K562 (cell line): ENCODE measurements around the gene FCSK. TPM values are rescaled to one million over a fixed set of nuclear protein-coding genes. Genes with fewer than 3 reads are reported as not detected.

Experiments used
- ATAC-seq: fragments of 200-7000 bp; cut with Tn5 transposase; 3 replicates; pipeline ENCODE4 v1.9.1; 2020; ENCODE audit warnings: moderate library complexity
- BruUV-seq: library from RNA; stranded (reverse); fragments of 400-500 nt; replicated peaks from 2 replicates; lab custom pipeline; 2021; lab: Mats Ljungman, UMichigan
- CTCF ChIA-PET: fragments of 300-600 bp; formaldehyde crosslinking; extraction: SDS; loops from one replicate; lab custom pipeline; 2021; ENCODE audit warnings: low intra/inter-chr PET ratio; lab: Yijun Ruan, JAX
- POLR2A ChIA-PET: fragments of 300-600, 350-650 bp; sonication (Branson Sonifier 250); formaldehyde crosslinking; extraction: SDS; loops from one replicate; lab custom pipeline; 2021; ENCODE audit warnings: antibody characterized with exemption, inconsistent platforms; lab: Yijun Ruan, JAX
- DNase-seq, 4 experiments: peaks; one replicate each; pipeline versions ENCODE4 v3.0.0 to v3.0.0-alpha.2; 2011 to 2018; ENCODE audit warnings: low spot score in 3 of 4, mixed read lengths in 3 of 4; ENCODE audit errors: extremely low read depth in 1 of 4
- FAIRE-seq: peaks from 2 replicates; lab custom pipeline; 2011; peaks lifted over from hg19 to GRCh38; lab: Jason Lieb, UNC
- H2AFZ ChIP-seq: 2 replicates; pipeline ENCODE4 v1.6.0; 2011; ENCODE audit warnings: low read depth, low read length, control low read depth, inconsistent platforms
- H3K27ac ChIP-seq: fragments of 200-600 bp; 3 replicates; pipeline ENCODE4 v1.8.0; 2011; ENCODE audit warnings: low read depth, mild to moderate bottlenecking, control low read depth, inconsistent platforms, low read length, moderate library complexity, mixed read lengths; ENCODE audit errors: extremely low read depth
- H3K27me3 ChIP-seq, 2 experiments: fragments of 300-600 bp in 1 of 2; 2 replicates in 1 of 2; 3 replicates in 1 of 2; pipeline versions ENCODE4 v1.6.0 to v1.8.0; 2011; ENCODE audit warnings: inconsistent platforms in 2 of 2, low read length in 2 of 2, mild to moderate bottlenecking in 1 of 2, mixed read lengths in 1 of 2, moderate library complexity in 1 of 2; ENCODE audit not compliant: control insufficient read depth in 2 of 2, insufficient read depth in 2 of 2
- H3K36me3 ChIP-seq: fragments of 300-600 bp; 3 replicates; pipeline ENCODE4 v1.8.0; 2011; ENCODE audit warnings: mild to moderate bottlenecking, low read length, inconsistent platforms; ENCODE audit not compliant: control insufficient read depth, insufficient read depth
- H3K4me1 ChIP-seq, 2 experiments: fragments of 200-600 bp in 1 of 2; replicated peaks in 1 of 2; 2 replicates in 1 of 2; 3 replicates in 1 of 2; pipeline versions ENCODE4 v1.5.1 to v1.8.0; 2011; ENCODE audit warnings: inconsistent platforms in 2 of 2, low read length in 2 of 2, mild to moderate bottlenecking in 1 of 2, mixed read lengths in 1 of 2, moderate library complexity in 1 of 2; ENCODE audit not compliant: control insufficient read depth in 2 of 2, insufficient read depth in 2 of 2
- H3K4me2 ChIP-seq: 2 replicates; pipeline ENCODE4 v1.6.1; 2011; ENCODE audit warnings: low read length, control low read depth, inconsistent platforms, mixed read lengths; ENCODE audit not compliant: insufficient read depth
- H3K4me3 ChIP-seq: fragments of 200-600 bp; sonication (generic), shearing (Covaris generic); 2 replicates; pipeline ENCODE4 v1.5.1; 2016; ENCODE audit warnings: control low read depth, inconsistent platforms
- H3K79me2 ChIP-seq: fragments of 200-600 bp; 3 replicates; pipeline ENCODE4 v1.8.0; 2011; ENCODE audit warnings: low read length, inconsistent platforms; ENCODE audit not compliant: control insufficient read depth, insufficient read depth
- H3K9ac ChIP-seq, 2 experiments: 2 replicates each; pipeline versions ENCODE4 v1.6.0 to v1.6.1; 2011; ENCODE audit warnings: low read depth in 2 of 2, low read length in 2 of 2, control low read depth in 1 of 2, inconsistent platforms in 1 of 2, mild to moderate bottlenecking in 1 of 2, mixed read lengths in 1 of 2; ENCODE audit not compliant: insufficient read depth in 1 of 2
- H3K9me1 ChIP-seq: one replicate; pipeline ENCODE4 v1.6.0; 2011; ENCODE audit warnings: inconsistent platforms, mild to moderate bottlenecking, low read length, moderate library complexity; ENCODE audit not compliant: control insufficient read depth, insufficient read depth
- H3K9me3 ChIP-seq: replicated peaks from 2 replicates; pipeline ENCODE4 v1.5.1; 2011; ENCODE audit warnings: low read depth, low read length, inconsistent platforms; ENCODE audit not compliant: control insufficient read depth, insufficient read depth
- H4K20me1 ChIP-seq: replicated peaks from 2 replicates; pipeline ENCODE4 v1.6.1; 2011; ENCODE audit warnings: low read length, inconsistent platforms, mixed read lengths; ENCODE audit not compliant: control insufficient read depth, insufficient read depth
- BMI1 ChIP-seq: fragments of 150-350 bp; IDR thresholded peaks from 2 replicates; pipeline ENCODE4 v1.6.1; 2014; ENCODE audit warnings: low read length
- FOXJ3 ChIP-seq: sonication (generic); formaldehyde crosslinking; IDR thresholded peaks from 2 replicates; pipeline ENCODE4 v1.4.0; 2020; ENCODE audit warnings: mild to moderate bottlenecking, missing genetic modification reagents
- RHOXF2B ChIP-seq: fragments of 250-450 bp; sonication (Bioruptor Pico); conservative IDR thresholded peaks from 2 replicates; pipeline ENCODE4 v1.5.1; 2021
- ZNF165 ChIP-seq: fragments of 250-450 bp; sonication (Bioruptor Pico); IDR thresholded peaks from 2 replicates; pipeline ENCODE4 v1.4.0; 2020; ENCODE audit warnings: borderline replicate concordance
- ZNF57 ChIP-seq: fragments of 450-650 bp; formaldehyde crosslinking; IDR thresholded peaks from 2 replicates; pipeline ENCODE4 v1.4.0; 2020; ENCODE audit warnings: mild to moderate bottlenecking, moderate library complexity
- WGBS: fragments of 100-300 bp; shearing (Covaris generic); methylation state at CpG from one replicate; pipeline ENCODE4 v1.1.6; 2016; ENCODE audit warnings: low coverage, mixed read lengths; ENCODE audit not compliant: insufficient coverage; ENCODE audit errors: missing lambda C conversion rate; 5-methylcytosine and 5-hydroxymethylcytosine counted together
- in situ Hi-C: fragments of 300-500 bp; cut with MboI; formaldehyde crosslinking; loops from 4 replicates; pipeline ENCODE4 v1.15.0; 2018; ENCODE audit warnings: inconsistent platforms, mixed read lengths
- intact Hi-C: fragments of 100-400 bp; cut with micrococcal nuclease; formaldehyde crosslinking; loops from 2 replicates; pipeline ENCODE4 v1.14.2; 2022
- polyA plus RNA-seq, 8 experiments: library from polyadenylated mRNA; depleted of rRNA in 4 of 8; stranded (reverse) in 5 of 8; unstranded in 3 of 8; fragments of >200 nt; fragmentation: Nextera tagmentation in 2 of 8; fragmentation: Illumina TruSeq in 1 of 8; extraction: Ambion mirVana in 2 of 8; extraction: Trizol in 1 of 8; gene quantifications; 2 replicates each; pipeline versions ENCODE4 v1.2.1 to v1.2.3, GENCODE V29; 2011 to 2014; ENCODE audit warnings: inconsistent platforms in 1 of 8, missing spikeins in 1 of 8
- total RNA-seq, 7 experiments: library from RNA; depleted of rRNA in 6 of 7; stranded (reverse); fragments of >200 nt in 6 of 7; fragmentation: Illumina TruSeq in 2 of 7; extraction: Trizol in 2 of 7; gene quantifications; 2 replicates each; pipeline versions ENCODE4 v1.2.1 to v1.2.3, GENCODE V29; 2011 to 2021; ENCODE audit warnings: low replicate concordance in 1 of 7
- TF ChIP-seq, protein P1 (sequence below), 2 experiments: fragments of 450-650 bp in 1 of 2; IDR thresholded peaks; 2 replicates each; pipeline ENCODE4 v1.6.1; 2011 to 2017; ENCODE audit warnings: low read depth in 2 of 2, antibody characterized with exemption in 1 of 2, borderline replicate concordance in 1 of 2, low read length in 1 of 2, mild to moderate bottlenecking in 1 of 2, mixed read lengths in 1 of 2; ENCODE audit not compliant: control insufficient read depth in 1 of 2
- TF ChIP-seq, protein P2 (sequence below): fragments of 450-650 bp; IDR thresholded peaks from 2 replicates; pipeline ENCODE4 v1.6.1; 2016
- TF ChIP-seq, protein P3 (sequence below), 3 experiments: IDR thresholded peaks in 2 of 3; conservative IDR thresholded peaks in 1 of 3; 2 replicates each; pipeline ENCODE4 v1.5.1; 2011 to 2012; ENCODE audit warnings: low read length in 3 of 3, mild to moderate bottlenecking in 3 of 3, control low read depth in 2 of 3, improper control_type of control experiment in 1 of 3, inconsistent platforms in 1 of 3, low read depth in 1 of 3, mixed read lengths in 1 of 3, moderate library complexity in 1 of 3; ENCODE audit not compliant: insufficient read depth in 2 of 3
- TF ChIP-seq, protein P4 (sequence below): fragments of 450-650 bp; IDR thresholded peaks from 2 replicates; pipeline ENCODE4 v1.6.1; 2018; ENCODE audit not compliant: partially characterized antibody
- TF ChIP-seq, protein P5 (sequence below): sonication (generic); formaldehyde crosslinking; IDR thresholded peaks from 2 replicates; pipeline ENCODE4 v1.9.0; 2022; ENCODE audit warnings: mild to moderate bottlenecking, missing genetic modification reagents

The FCSK gene
- total and polyA plus RNA-seq, 9 of the 15 experiments (the other 6 are each of a cell fraction or from before 2014, with no cell fraction given), result 0.92 to 18.6 (median 8.3) TPM

DNA sequence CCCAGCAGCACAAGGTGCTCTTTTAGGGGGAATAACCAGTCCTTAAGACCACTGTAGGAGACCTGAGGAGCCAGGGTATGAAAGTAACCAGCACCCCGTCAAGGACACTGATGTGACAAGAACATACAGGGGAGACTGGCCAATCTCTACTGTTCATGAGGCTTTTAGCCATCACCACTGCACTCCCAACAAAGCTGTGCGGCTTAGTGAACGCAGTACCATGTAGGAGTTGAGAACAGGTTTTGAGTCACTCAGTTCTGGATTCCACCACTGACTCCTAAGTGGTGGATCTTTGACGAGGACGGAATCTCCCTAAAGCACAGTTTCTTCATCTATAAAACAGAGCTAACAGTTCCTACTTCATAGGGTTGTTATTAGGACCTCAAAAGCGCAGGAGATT, 42.1 kb downstream of the FCSK start (continued):
- TF ChIP-seq ZNF57 (CRISPR knock-in tag), result no peak
- TF ChIP-seq ZNF165 (CRISPR knock-in tag), result no peak
- TF ChIP-seq FOXJ3, result no peak

DNA sequence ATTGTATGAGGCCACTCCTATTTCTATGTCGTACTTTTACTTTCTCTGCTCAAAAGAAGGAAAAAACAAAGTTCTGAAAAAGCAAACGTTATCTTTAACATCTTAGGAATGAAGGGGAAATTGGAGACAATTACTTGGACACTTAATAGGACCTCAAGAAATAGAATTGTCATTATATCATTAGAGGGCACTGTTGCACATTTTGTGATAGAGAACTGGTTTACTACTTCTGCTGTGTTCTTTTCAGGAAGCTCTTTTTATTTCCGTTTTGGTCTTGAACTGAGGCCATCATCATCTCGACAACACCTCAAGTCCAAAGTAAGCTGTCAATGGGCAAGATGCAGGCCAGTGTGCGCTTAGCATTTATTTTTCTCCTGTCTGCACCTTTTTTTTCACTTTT, 54.4 kb downstream of the FCSK start:
- H3K27ac ChIP-seq, result no peak overlapping the region
- intact Hi-C loops, result no loop called here
- H3K4me1 ChIP-seq, result no peaks in the 10 kb centered on the region
- H2AFZ ChIP-seq, result no peak overlapping the region
- in situ Hi-C loops, result no loop called here
- no peaks in the 10 kb centered on the region for H4K20me1 ChIP-seq
- H3K9ac ChIP-seq, result no peak overlapping the region
- H3K9me1 ChIP-seq, result no peaks in the 10 kb centered on the region
- no peaks in the 10 kb centered on the region for H3K9me3 ChIP-seq
- H3K36me3 ChIP-seq, result peaks cover 60% of the 10 kb centered on the region; the same call in 2 of the 3 replicates
- H3K4me2 ChIP-seq, result no peak overlapping the region
- ChIA-PET CTCF (interaction anchor here (1.1 kb wide), 1 partner anchor 262 kb away, joined by 3 read pairs; no protein-coding TSS in a partner anchor), POLR2A (no interaction called here)
- ATAC-seq (no peak), FAIRE-seq (no peak), DNase-seq (no peak)
- H3K27me3 ChIP-seq, result no peaks in the 10 kb centered on the region
- H3K79me2 ChIP-seq, result no peaks in the 10 kb centered on the region
- TSS peak; percentile 44 for BruUV-seq
- no peak overlapping the region for H3K4me3 ChIP-seq
- WGBS, result 64% methylated on average over 5 of the region's 5 CpGs
- TF ChIP-seq, protein P1, sequence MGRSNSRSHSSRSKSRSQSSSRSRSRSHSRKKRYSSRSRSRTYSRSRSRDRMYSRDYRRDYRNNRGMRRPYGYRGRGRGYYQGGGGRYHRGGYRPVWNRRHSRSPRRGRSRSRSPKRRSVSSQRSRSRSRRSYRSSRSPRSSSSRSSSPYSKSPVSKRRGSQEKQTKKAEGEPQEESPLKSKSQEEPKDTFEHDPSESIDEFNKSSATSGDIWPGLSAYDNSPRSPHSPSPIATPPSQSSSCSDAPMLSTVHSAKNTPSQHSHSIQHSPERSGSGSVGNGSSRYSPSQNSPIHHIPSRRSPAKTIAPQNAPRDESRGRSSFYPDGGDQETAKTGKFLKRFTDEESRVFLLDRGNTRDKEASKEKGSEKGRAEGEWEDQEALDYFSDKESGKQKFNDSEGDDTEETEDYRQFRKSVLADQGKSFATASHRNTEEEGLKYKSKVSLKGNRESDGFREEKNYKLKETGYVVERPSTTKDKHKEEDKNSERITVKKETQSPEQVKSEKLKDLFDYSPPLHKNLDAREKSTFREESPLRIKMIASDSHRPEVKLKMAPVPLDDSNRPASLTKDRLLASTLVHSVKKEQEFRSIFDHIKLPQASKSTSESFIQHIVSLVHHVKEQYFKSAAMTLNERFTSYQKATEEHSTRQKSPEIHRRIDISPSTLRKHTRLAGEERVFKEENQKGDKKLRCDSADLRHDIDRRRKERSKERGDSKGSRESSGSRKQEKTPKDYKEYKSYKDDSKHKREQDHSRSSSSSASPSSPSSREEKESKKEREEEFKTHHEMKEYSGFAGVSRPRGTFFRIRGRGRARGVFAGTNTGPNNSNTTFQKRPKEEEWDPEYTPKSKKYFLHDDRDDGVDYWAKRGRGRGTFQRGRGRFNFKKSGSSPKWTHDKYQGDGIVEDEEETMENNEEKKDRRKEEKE (IDR thresholded peaks at IDR 0.05; ENCODE audit: borderline replicate concordance in 1 of 2, control insufficient read depth in 1 of 2, low read depth in 2 of 2, low read length in 1 of 2), result no peak
- TF ChIP-seq, protein P2, sequence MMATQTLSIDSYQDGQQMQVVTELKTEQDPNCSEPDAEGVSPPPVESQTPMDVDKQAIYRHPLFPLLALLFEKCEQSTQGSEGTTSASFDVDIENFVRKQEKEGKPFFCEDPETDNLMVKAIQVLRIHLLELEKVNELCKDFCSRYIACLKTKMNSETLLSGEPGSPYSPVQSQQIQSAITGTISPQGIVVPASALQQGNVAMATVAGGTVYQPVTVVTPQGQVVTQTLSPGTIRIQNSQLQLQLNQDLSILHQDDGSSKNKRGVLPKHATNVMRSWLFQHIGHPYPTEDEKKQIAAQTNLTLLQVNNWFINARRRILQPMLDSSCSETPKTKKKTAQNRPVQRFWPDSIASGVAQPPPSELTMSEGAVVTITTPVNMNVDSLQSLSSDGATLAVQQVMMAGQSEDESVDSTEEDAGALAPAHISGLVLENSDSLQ, result no peak
- TF ChIP-seq RHOXF2B (CRISPR knock-in tag) (no peak), BMI1 (no peak)
- TF ChIP-seq, protein P3, sequence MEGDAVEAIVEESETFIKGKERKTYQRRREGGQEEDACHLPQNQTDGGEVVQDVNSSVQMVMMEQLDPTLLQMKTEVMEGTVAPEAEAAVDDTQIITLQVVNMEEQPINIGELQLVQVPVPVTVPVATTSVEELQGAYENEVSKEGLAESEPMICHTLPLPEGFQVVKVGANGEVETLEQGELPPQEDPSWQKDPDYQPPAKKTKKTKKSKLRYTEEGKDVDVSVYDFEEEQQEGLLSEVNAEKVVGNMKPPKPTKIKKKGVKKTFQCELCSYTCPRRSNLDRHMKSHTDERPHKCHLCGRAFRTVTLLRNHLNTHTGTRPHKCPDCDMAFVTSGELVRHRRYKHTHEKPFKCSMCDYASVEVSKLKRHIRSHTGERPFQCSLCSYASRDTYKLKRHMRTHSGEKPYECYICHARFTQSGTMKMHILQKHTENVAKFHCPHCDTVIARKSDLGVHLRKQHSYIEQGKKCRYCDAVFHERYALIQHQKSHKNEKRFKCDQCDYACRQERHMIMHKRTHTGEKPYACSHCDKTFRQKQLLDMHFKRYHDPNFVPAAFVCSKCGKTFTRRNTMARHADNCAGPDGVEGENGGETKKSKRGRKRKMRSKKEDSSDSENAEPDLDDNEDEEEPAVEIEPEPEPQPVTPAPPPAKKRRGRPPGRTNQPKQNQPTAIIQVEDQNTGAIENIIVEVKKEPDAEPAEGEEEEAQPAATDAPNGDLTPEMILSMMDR (IDR thresholded peaks at IDR 0.05 in 2 of 3, conservative IDR thresholded peaks at IDR 0.05 in 1 of 3; ENCODE audit: insufficient read depth in 2 of 3, low read depth in 1 of 3, low read length in 3 of 3), result peak in 1 of 3 experiments; percentile 18; a peak in 1 of 6 replicates
- TF ChIP-seq, protein P4, sequence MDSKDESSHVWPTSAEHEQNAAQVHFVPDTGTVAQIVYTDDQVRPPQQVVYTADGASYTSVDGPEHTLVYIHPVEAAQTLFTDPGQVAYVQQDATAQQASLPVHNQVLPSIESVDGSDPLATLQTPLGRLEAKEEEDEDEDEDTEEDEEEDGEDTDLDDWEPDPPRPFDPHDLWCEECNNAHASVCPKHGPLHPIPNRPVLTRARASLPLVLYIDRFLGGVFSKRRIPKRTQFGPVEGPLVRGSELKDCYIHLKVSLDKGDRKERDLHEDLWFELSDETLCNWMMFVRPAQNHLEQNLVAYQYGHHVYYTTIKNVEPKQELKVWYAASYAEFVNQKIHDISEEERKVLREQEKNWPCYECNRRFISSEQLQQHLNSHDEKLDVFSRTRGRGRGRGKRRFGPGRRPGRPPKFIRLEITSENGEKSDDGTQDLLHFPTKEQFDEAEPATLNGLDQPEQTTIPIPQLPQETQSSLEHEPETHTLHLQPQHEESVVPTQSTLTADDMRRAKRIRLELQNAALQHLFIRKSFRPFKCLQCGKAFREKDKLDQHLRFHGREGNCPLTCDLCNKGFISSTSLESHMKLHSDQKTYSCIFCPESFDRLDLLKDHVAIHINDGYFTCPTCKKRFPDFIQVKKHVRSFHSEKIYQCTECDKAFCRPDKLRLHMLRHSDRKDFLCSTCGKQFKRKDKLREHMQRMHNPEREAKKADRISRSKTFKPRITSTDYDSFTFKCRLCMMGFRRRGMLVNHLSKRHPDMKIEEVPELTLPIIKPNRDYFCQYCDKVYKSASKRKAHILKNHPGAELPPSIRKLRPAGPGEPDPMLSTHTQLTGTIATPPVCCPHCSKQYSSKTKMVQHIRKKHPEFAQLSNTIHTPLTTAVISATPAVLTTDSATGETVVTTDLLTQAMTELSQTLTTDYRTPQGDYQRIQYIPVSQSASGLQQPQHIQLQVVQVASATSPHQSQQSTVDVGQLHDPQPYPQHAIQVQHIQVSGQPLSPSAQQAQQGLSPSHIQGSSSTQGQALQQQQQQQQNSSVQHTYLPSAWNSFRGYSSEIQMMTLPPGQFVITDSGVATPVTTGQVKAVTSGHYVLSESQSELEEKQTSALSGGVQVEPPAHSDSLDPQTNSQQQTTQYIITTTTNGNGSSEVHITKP, result no peak
- TF ChIP-seq, protein P5, sequence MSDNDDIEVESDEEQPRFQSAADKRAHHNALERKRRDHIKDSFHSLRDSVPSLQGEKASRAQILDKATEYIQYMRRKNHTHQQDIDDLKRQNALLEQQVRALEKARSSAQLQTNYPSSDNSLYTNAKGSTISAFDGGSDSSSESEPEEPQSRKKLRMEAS (CRISPR knock-in tag), result no peak
